H1 (cell line): ENCODE measurements around the gene MT1H. TPM values are rescaled to one million over a fixed set of nuclear protein-coding genes. Genes with fewer than 3 reads are reported as not detected.

ENCODE experiments used
- CTCF ChIA-PET: fragments of 300-600 bp; sonication (Branson Sonifier 250); formaldehyde crosslinking; loops from one replicate; lab custom pipeline; 2021; ENCODE audit not compliant: partially characterized antibody; lab: Charles Lee
- POLR2A ChIA-PET: fragments of 300-600 bp; sonication (Branson Sonifier 250); formaldehyde crosslinking; loops from one replicate; lab custom pipeline; 2021; ENCODE audit warnings: inconsistent platforms; ENCODE audit not compliant: partially characterized antibody; lab: Charles Lee
- DNase-seq, 2 experiments: peaks; one replicate each; pipeline versions ENCODE4 v3.0.0 to v3.0.0-alpha.2; 2010 to 2022; ENCODE audit warnings: low spot score in 2 of 2, low read depth in 1 of 2, mixed read lengths in 1 of 2
- FAIRE-seq: peaks from 2 replicates; lab custom pipeline; 2011; peaks lifted over from hg19 to GRCh38; lab: Jason Lieb, UNC
- H2AFZ ChIP-seq: 2 replicates; pipeline ENCODE4 v1.8.1; 2012; ENCODE audit warnings: low read length, inconsistent platforms
- H2AK5ac ChIP-seq: 2 replicates; pipeline ENCODE4 v1.6.1; 2013; ENCODE audit warnings: low read depth, low read length
- H2BK120ac ChIP-seq: replicated peaks from 2 replicates; pipeline ENCODE3; 2013; ENCODE audit warnings: low read depth, low read length, inconsistent platforms
- H2BK12ac ChIP-seq: 2 replicates; pipeline ENCODE4 v1.6.1; 2013; ENCODE audit warnings: low read depth, low read length
- H2BK15ac ChIP-seq: 2 replicates; pipeline ENCODE4 v1.6.1; 2013; ENCODE audit warnings: low read length
- H2BK20ac ChIP-seq: 2 replicates; pipeline ENCODE4 v1.6.1; 2013; ENCODE audit warnings: low read length
- H2BK5ac ChIP-seq: 2 replicates; pipeline ENCODE4 v1.6.1; 2013; ENCODE audit warnings: low read depth, low read length
- H3K14ac ChIP-seq: 2 replicates; pipeline ENCODE4 v1.6.1; 2013; ENCODE audit warnings: inconsistent platforms; ENCODE audit not compliant: insufficient read length
- H3K18ac ChIP-seq: 2 replicates; pipeline ENCODE4 v1.6.1; 2013; ENCODE audit warnings: low read length; ENCODE audit errors: extremely low read depth
- H3K23ac ChIP-seq: 2 replicates; pipeline ENCODE4 v1.6.1; 2013; ENCODE audit warnings: inconsistent platforms; ENCODE audit not compliant: insufficient read length
- H3K23me2 ChIP-seq: 2 replicates; pipeline ENCODE4 v1.6.1; 2013; ENCODE audit warnings: low read depth, low read length
- H3K27ac ChIP-seq: 2 replicates; pipeline ENCODE4 v1.6.1; 2011; ENCODE audit warnings: low read depth, low read length, inconsistent platforms
- H3K27me3 ChIP-seq, 4 experiments: replicated peaks in 1 of 4; 1 replicate in 1 of 4; 2 replicates in 3 of 4; pipeline versions ENCODE4 v1.6.1 to v1.8.1; 2011 to 2013; ENCODE audit warnings: low read length in 3 of 4, mild to moderate bottlenecking in 3 of 4, inconsistent platforms in 2 of 4, mixed read lengths in 2 of 4, moderate library complexity in 1 of 4; ENCODE audit not compliant: control insufficient read depth in 3 of 4, insufficient read depth in 3 of 4; ENCODE audit errors: extremely low read depth in 1 of 4
- H3K36me3 ChIP-seq, 4 experiments: 2 replicates each; pipeline versions ENCODE4 v1.6.1 to v1.8.1; 2011 to 2013; ENCODE audit warnings: mild to moderate bottlenecking in 4 of 4, low read length in 3 of 4, moderate library complexity in 2 of 4, control low read depth in 1 of 4, inconsistent platforms in 1 of 4; ENCODE audit not compliant: insufficient read depth in 4 of 4, control insufficient read depth in 2 of 4
- H3K4ac ChIP-seq: replicated peaks from 2 replicates; pipeline ENCODE3; 2013; ENCODE audit warnings: low read length, low read depth, mixed read lengths, inconsistent platforms; ENCODE audit not compliant: insufficient read length
- H3K4me1 ChIP-seq, 4 experiments: replicated peaks in 1 of 4; 1 replicate in 1 of 4; 2 replicates in 3 of 4; pipeline versions ENCODE4 v1.6.1 to v1.8.1; 2011 to 2013; ENCODE audit warnings: low read length in 3 of 4, inconsistent platforms in 2 of 4, mixed read lengths in 1 of 4; ENCODE audit not compliant: insufficient read depth in 4 of 4, control insufficient read depth in 3 of 4
- H3K4me2 ChIP-seq, 2 experiments: 2 replicates each; pipeline versions ENCODE4 v1.6.1 to v1.8.1; 2011 to 2013; ENCODE audit warnings: low read depth in 2 of 2, low read length in 2 of 2, control low read depth in 1 of 2, inconsistent platforms in 1 of 2, mild to moderate bottlenecking in 1 of 2; ENCODE audit not compliant: insufficient read depth in 1 of 2
- H3K4me3 ChIP-seq, 4 experiments: fragments of 200-600, 300-600 bp in 1 of 4; sonication (generic), shearing (Covaris generic), sonication (Bioruptor Twin) in 1 of 4; 2 replicates each; pipeline versions ENCODE4 v1.5.1 to v1.8.1; 2011 to 2016; ENCODE audit warnings: low read length in 4 of 4, low read depth in 3 of 4, control low read depth in 2 of 4, inconsistent platforms in 2 of 4, mild to moderate bottlenecking in 2 of 4, mixed read lengths in 1 of 4, moderate library complexity in 1 of 4; ENCODE audit not compliant: insufficient read depth in 2 of 4; ENCODE audit errors: extremely low read depth in 1 of 4
- H3K56ac ChIP-seq: replicated peaks from 2 replicates; pipeline ENCODE3; 2013; ENCODE audit warnings: low read depth, mild to moderate bottlenecking, mixed read lengths, low read length, inconsistent platforms; ENCODE audit not compliant: insufficient read length
- H3K79me1 ChIP-seq: 2 replicates; pipeline ENCODE4 v1.6.1; 2013; ENCODE audit warnings: low read depth, low read length, control low read depth
- H3K79me2 ChIP-seq, 2 experiments: 2 replicates each; pipeline versions ENCODE4 v1.6.1 to v1.8.1; 2012 to 2013; ENCODE audit warnings: low read length in 2 of 2, mild to moderate bottlenecking in 2 of 2, inconsistent platforms in 1 of 2; ENCODE audit not compliant: insufficient read depth in 2 of 2, control insufficient read depth in 1 of 2
- H3K9ac ChIP-seq, 4 experiments: replicated peaks in 1 of 4; 1 replicate in 1 of 4; 2 replicates in 3 of 4; pipeline versions ENCODE4 v1.6.1 to v1.8.1; 2011 to 2013; ENCODE audit warnings: low read depth in 3 of 4, low read length in 3 of 4, control low read depth in 2 of 4, mild to moderate bottlenecking in 2 of 4, moderate library complexity in 2 of 4, inconsistent platforms in 1 of 4; ENCODE audit errors: extremely low read depth in 1 of 4
- H3K9me3 ChIP-seq, 2 experiments: 2 replicates each; pipeline versions ENCODE4 v1.6.1 to v1.8.1; 2012 to 2013; ENCODE audit warnings: mild to moderate bottlenecking in 2 of 2, moderate library complexity in 2 of 2, control low read depth in 1 of 2, inconsistent platforms in 1 of 2, low read depth in 1 of 2, low read length in 1 of 2, mixed read lengths in 1 of 2; ENCODE audit not compliant: insufficient read depth in 2 of 2
- H4K20me1 ChIP-seq, 2 experiments: replicated peaks in 1 of 2; 2 replicates each; pipeline versions ENCODE3 to v1.8.1; 2011 to 2013; ENCODE audit warnings: inconsistent platforms in 2 of 2, low read length in 2 of 2, mild to moderate bottlenecking in 1 of 2; ENCODE audit not compliant: insufficient read depth in 2 of 2, control insufficient read depth in 1 of 2
- H4K5ac ChIP-seq: 2 replicates; pipeline ENCODE4 v1.6.1; 2013; ENCODE audit warnings: low read length, low read depth, mixed read lengths, inconsistent platforms; ENCODE audit not compliant: insufficient read length
- H4K8ac ChIP-seq: 2 replicates; pipeline ENCODE4 v1.8.0; 2013; ENCODE audit warnings: mild to moderate bottlenecking, moderate library complexity, low read length, inconsistent platforms; ENCODE audit not compliant: insufficient read depth; ENCODE audit errors: extremely low read depth
- H4K91ac ChIP-seq: replicated peaks from 2 replicates; pipeline ENCODE3; 2013; ENCODE audit warnings: low read length, mixed read lengths, inconsistent platforms; ENCODE audit not compliant: insufficient read length
- CEBPB ChIP-seq: IDR thresholded peaks from 2 replicates; pipeline ENCODE4 v1.6.1; 2012; ENCODE audit warnings: low read depth, low read length
- CTBP2 ChIP-seq: IDR thresholded peaks from 2 replicates; pipeline ENCODE4 v1.7.0; 2011; ENCODE audit warnings: borderline replicate concordance, mild to moderate bottlenecking, moderate library complexity, mixed read lengths, low read length; ENCODE audit not compliant: insufficient read depth, insufficient read length
- MAFK ChIP-seq: IDR thresholded peaks from 2 replicates; pipeline ENCODE4 v1.6.1; 2012; ENCODE audit warnings: low read depth, mild to moderate bottlenecking, improper control_type of control experiment, low read length
- SRF ChIP-seq: IDR thresholded peaks from 2 replicates; pipeline ENCODE4 v1.6.1; 2011; ENCODE audit warnings: mild to moderate bottlenecking, low read depth, low read length, moderate library complexity
- WGBS, 2 experiments: shearing (Covaris generic) in 1 of 2; methylation state at CpG; one replicate each; pipeline versions ENCODE4 v1.1.6 to v1.1.7; 2013 to 2015; ENCODE audit warnings: low lambda C conversion rate in 2 of 2, mixed read lengths in 2 of 2, inconsistent platforms in 1 of 2, low coverage in 1 of 2, missing lambda C conversion rate in 1 of 2; ENCODE audit not compliant: insufficient replicate concordance in 2 of 2, insufficient coverage in 1 of 2, insufficient read length in 1 of 2; ENCODE audit errors: extremely low coverage in 1 of 2, missing lambda C conversion rate in 1 of 2; 5-methylcytosine and 5-hydroxymethylcytosine counted together
- polyA plus RNA-seq, 7 experiments: library from polyadenylated mRNA; depleted of rRNA in 3 of 7; stranded (reverse) in 5 of 7; unstranded in 2 of 7; fragments of >200 nt in 5 of 7; fragments of 200-250 nt in 2 of 7; gene quantifications; 1 replicate in 5 of 7; 2 replicates in 1 of 7; 4 replicates in 1 of 7; pipeline versions ENCODE4 v1.2.1 to v1.2.3, GENCODE V29; 2011 to 2013; ENCODE audit warnings: missing spikeins in 2 of 7, mixed read lengths in 2 of 7
- total RNA-seq: library from RNA; stranded (reverse); fragmentation: NEBNext Ultra II Directional; extraction: Animal tissue kit (Norgen Biotek cat#: 25700); gene quantifications from 2 replicates; pipeline ENCODE4 v1.2.1, GENCODE V29; 2021

MT1H gene
- total and polyA plus RNA-seq, 2 of the 8 experiments (the other 6 are each of a cell fraction or from before 2014, with no cell fraction given): 11.9 to 95.7 TPM

- Histone ChIP-seq H2BK5ac (no peak overlapping the region), H2BK15ac (no peak overlapping the region), H3K4ac (no peak overlapping the region), H3K23ac (no peak overlapping the region), H2AK5ac (no peak overlapping the region), H2BK12ac (no peak overlapping the region), H2AFZ (no peak overlapping the region), H3K27me3 (peaks cover 75 to 97% (median 92%) of the 10 kb centered on the region in 4 experiments), H4K20me1 (peaks cover 4 to 17% of the 10 kb centered on the region in 2 experiments), H3K27ac (no peak overlapping the region), H3K9me3 (no peaks in the 10 kb centered on the region), H4K8ac (no peak overlapping the region), H3K4me1 (peaks cover 0 to 18% (median 7%) of the 10 kb centered on the region in 4 experiments; a peak in 6 of 7 replicates), H3K79me2 (no peaks in the 10 kb centered on the region), H2BK120ac (no peak overlapping the region), H3K23me2 (peaks cover 4% of the 10 kb centered on the region; the same call in 1 of the 2 replicates), H4K91ac (no peak overlapping the region), H3K4me3 (no peak overlapping the region), H3K9ac (no peak overlapping the region), H3K14ac (no peak overlapping the region), H2BK20ac (no peak overlapping the region), H3K56ac (no peak overlapping the region), H4K5ac (no peak overlapping the region), H3K4me2 (no peak overlapping the region), H3K79me1 (no peaks in the 10 kb centered on the region), H3K36me3 (no peaks in the 10 kb centered on the region), H3K18ac (no peak overlapping the region)
- no peak for FAIRE-seq
- CTCF ChIA-PET: interaction anchor here (1.4 to 3.1 kb wide), 2 partner anchors 32 to 43 kb away, joined by 5 to 29 read pairs; no protein-coding TSS in a partner anchor
- DNase-seq: no peak
- POLR2A ChIA-PET: interaction anchor here (0.8 to 1.1 kb wide), 2 partner anchors 13 to 19 kb away, joined by 3 read pairs; no protein-coding TSS in a partner anchor
- 64% methylated on average over 1 of the region's 1 CpG; no CpG with 5 or more reads in 1 of the 2 experiments for WGBS, 2 experiments
- no peak for TF ChIP-seq MAFK
- no peak for TF ChIP-seq SRF
- TF ChIP-seq CEBPB: no peak
- TF ChIP-seq CTBP2: no peak
Measured at GRCh38 chr16:56645311-56645710, 24.3 kb upstream of the MT1H start.
